Pancreas (tissue), 10 donors: ENCODE data around the gene SFTA2. TPM values are rescaled to one million over a fixed set of nuclear protein-coding genes. Genes with fewer than 3 reads are reported as not detected.
"Not testable (repeated sequence)": the region's sequence is repeated elsewhere in the genome, so short reads cannot be mapped to it uniquely, and the experiment has no call there.

Experiments
- ATAC-seq, 4 donors: fragments of 200-7000 bp; cut with Tn5 transposase; one replicate each; pipeline versions ENCODE4 v1.8.0 to v1.9.1; 2020; ENCODE audit warnings: mild to moderate bottlenecking in 4 of 4, moderate library complexity in 4 of 4
- DNase-seq, 6 donors: peaks; one replicate each; pipeline ENCODE4 v3.0.0-alpha.2; 2020
- FAIRE-seq: peaks from 2 replicates; lab custom pipeline; 2012; peaks lifted over from hg19 to GRCh38; lab: Jason Lieb, UNC
- H3K27ac ChIP-seq, 4 donors: fragments of 200-600 bp; sonication (generic); 1 replicate in 3 of 4; 2 replicates in 1 of 4; pipeline versions ENCODE4 v1.5.0 to v1.8.0; 2020
- H3K27me3 ChIP-seq, 4 donors: fragments of 200-600 bp; one replicate each; pipeline ENCODE4 v1.8.0; 2021
- H3K36me3 ChIP-seq, 3 donors: fragments of 200-600 bp; sonication (generic) in 1 of 3; one replicate each; pipeline versions ENCODE4 v1.5.0 to v1.8.0; 2020 to 2021
- H3K4me1 ChIP-seq, 3 donors: fragments of 200-600 bp; one replicate each; pipeline ENCODE4 v1.8.0; 2021
- H3K4me3 ChIP-seq, 4 donors: fragments of 200-600 bp; sonication (generic) in 2 of 4; one replicate each; pipeline versions ENCODE4 v1.5.0 to v1.8.0; 2020 to 2021
- H3K9me3 ChIP-seq, 4 donors: fragments of 200-600 bp; one replicate each; pipeline ENCODE4 v1.8.0; 2021
- CTCF ChIP-seq, 4 donors: fragments of 200-600 bp; sonication (generic) in 3 of 4; IDR thresholded peaks; one replicate each; pipeline versions ENCODE4 v1.5.0 to v1.8.0; 2021; ENCODE audit warnings: antibody characterized with exemption in 4 of 4
- WGBS, 2 donors: extraction: QIAGEN DNeasy Blood & Tissue Kit; methylation state at CpG; one replicate each; pipeline ENCODE4 v1.1.7; 2013; 5-methylcytosine and 5-hydroxymethylcytosine counted together
- intact Hi-C, 3 donors: fragments of 100-400 bp; cut with DNase I; formaldehyde crosslinking; loops; one replicate each; pipeline versions ENCODE4 v1.11.1 to v1.14.2; 2022
- polyA plus RNA-seq, 2 donors: library from polyadenylated mRNA; stranded (reverse); fragments of 200-250 nt; gene quantifications; one replicate each; pipeline ENCODE4 v1.2.3, GENCODE V29; 2013
- total RNA-seq, 6 donors: library from RNA; stranded (reverse); fragmentation: NEBNext Ultra II Directional in 4 of 6; extraction: Animal tissue kit (Norgen Biotek cat#: 25700) in 4 of 6; gene quantifications; one replicate each; pipeline versions ENCODE4 v1.2.1 to v1.2.4, GENCODE V29; 2021 to 2023
- donor health status: healthy with polysubstance abuse.
- donor health status: DM: no; HTN: no; CAD: no; lungs with moderate emphysema.
- donor health status: DM: no; HTN: no; CAD: no.
- donor health status: control.
- donor health status: control.
- donor health status: Bipolar disorder and iron deficiency.
- donor health status: DM: yes; HTN: yes; CAD: no.
- donor health status: DM: no; HTN: no; CAD: no.
- donor health status: DM: no; HTN: no; CAD: no.
- donor health status: DM: yes; HTN: yes; CAD: no.

Gene SFTA2
- total and polyA plus RNA-seq, 8 donors = 0.83 to 22.9 (median 3.1) TPM

GRCh38 chr6:30914854-30915590, 16.9 kb downstream of the SFTA2 start:
- H3K27me3 ChIP-seq = no peaks in the 10 kb centered on the region
- peak overlapping the region; percentile 53 to 65 (median 58) for H3K4me3 ChIP-seq
- no peak for TF ChIP-seq CTCF (IDR thresholded peaks at IDR 0.05)
- H3K27ac ChIP-seq = peak overlapping the region; percentile 72 to 94 (median 87)
- no peaks in the 10 kb centered on the region for H3K9me3 ChIP-seq
- no peak for FAIRE-seq
- peak; percentile 2 to 18 (median 6) for ATAC-seq
- DNase-seq = peak in 1 of 6 donors; percentile 38
- 13 to 17% methylated on average over 17 of the region's 17 CpGs for WGBS, 2 donors
- peaks cover 0 to 30% (median 10%) of the 10 kb centered on the region in 3 donors for H3K36me3 ChIP-seq
- peaks cover 0 to 17% (median 12%) of the 10 kb centered on the region in 3 donors for H3K4me1 ChIP-seq
- intact Hi-C loops = loop anchor here in 2 of 3 donors (5.0 to 10.0 kb wide), 3 partner anchors 80 to 167 kb away; no protein-coding TSS in a partner anchor

- DNase-seq (peak; percentile 92 to 99 (median 97)), FAIRE-seq (no peak), ATAC-seq (peak; percentile 90 to 97 (median 96))
- Histone ChIP-seq H3K9me3 (no peaks in the 10 kb centered on the region), H3K27me3 (no peaks in the 10 kb centered on the region), H3K36me3 (peaks cover 0 to 26% (median 10%) of the 10 kb centered on the region in 3 donors), H3K27ac (peak within 1 kb of the TSS; percentile 72 to 94 (median 87)), H3K4me3 (peak within 1 kb of the TSS; percentile 53 to 65 (median 58)), H3K4me1 (peaks cover 0 to 17% (median 12%) of the 10 kb centered on the region in 3 donors)
- 1% methylated on average over 43 to 52 of the region's 52 CpGs for WGBS, 2 donors
- intact Hi-C loops = loop anchor here in 2 of 3 donors (10.0 kb wide), 2 partner anchors 79 to 161 kb away; no protein-coding TSS in a partner anchor
- peak in 2 of 4 donors; percentile 9 to 15 for TF ChIP-seq CTCF (IDR thresholded peaks at IDR 0.05)
These were observed 17.7 kb downstream of the SFTA2 start, which contains the start of gene VARS2 for GRCh38 chr6:30914076-30914853. Gene VARS2 (plus strand): TSS chr6:30914238. CDS start chr6:30914837, 599 bp downstream.

GRCh38 chr6:30913721-30914075, 18.3 kb downstream of the SFTA2 start:
- 1 to 2% methylated on average over 31 of the region's 31 CpGs for WGBS, 2 donors
- H3K36me3 ChIP-seq = peaks cover 0 to 20% (median 6%) of the 10 kb centered on the region in 3 donors
- FAIRE-seq = no peak
- no peak for ATAC-seq
- no peaks in the 10 kb centered on the region for H3K9me3 ChIP-seq
- H3K4me3 ChIP-seq = peak overlapping the region; percentile 10 to 60 (median 54)
- H3K27ac ChIP-seq = peak overlapping the region; percentile 72 to 94 (median 87)
- H3K4me1 ChIP-seq = peaks cover 3 to 22% (median 15%) of the 10 kb centered on the region in 3 donors
- intact Hi-C loops = loop anchor here in 2 of 3 donors (10.0 kb wide), 2 partner anchors 79 to 161 kb away; no protein-coding TSS in a partner anchor
- TF ChIP-seq CTCF (IDR thresholded peaks at IDR 0.05) = no peak
- no peak for DNase-seq
- no peaks in the 10 kb centered on the region for H3K27me3 ChIP-seq

GRCh38 chr6:30912746-30913520, 19.0 kb downstream of the SFTA2 start:
- no peak for FAIRE-seq
- Histone ChIP-seq H3K27me3 (no peaks in the 10 kb centered on the region), H3K4me3 (peak overlapping the region in 1 of 4 donors; percentile 55), H3K4me1 (peaks cover 5 to 23% (median 16%) of the 10 kb centered on the region in 3 donors), H3K36me3 (peaks cover 0 to 15% (median 5%) of the 10 kb centered on the region in 3 donors), H3K9me3 (no peaks in the 10 kb centered on the region), H3K27ac (peak overlapping the region; percentile 72 to 94 (median 87))
- DNase-seq = no peak
- no peak for TF ChIP-seq CTCF (IDR thresholded peaks at IDR 0.05)
- ATAC-seq = no peak
- WGBS, 2 donors = 76 to 82% methylated on average over 8 of the region's 8 CpGs
- intact Hi-C loops = loop anchor here in 2 of 3 donors (10.0 kb wide), 2 partner anchors 78 to 162 kb away; no protein-coding TSS in a partner anchor

- not testable (repeated sequence) for H3K4me3 ChIP-seq, FAIRE-seq, DNase-seq, H3K36me3 ChIP-seq, ATAC-seq, H3K9me3 ChIP-seq, H3K27me3 ChIP-seq, H3K27ac ChIP-seq
- peaks cover 5 to 26% (median 20%) of the 10 kb centered on the region in 3 donors for H3K4me1 ChIP-seq
- intact Hi-C loops = loop anchor here in 2 of 3 donors (10.0 kb wide), 2 partner anchors 76 to 164 kb away; no protein-coding TSS in a partner anchor
- 87 to 96% methylated on average over 12 of the region's 12 CpGs for WGBS, 2 donors
These were observed 21.5 kb downstream of the SFTA2 start for GRCh38 chr6:30910473-30910872.
